CD4-positive, alpha-beta T cell (primary cell): Measurements from ENCODE around the gene RPL26. TPM values are rescaled to one million over a fixed set of nuclear protein-coding genes. Genes with fewer than 3 reads are reported as not detected.
A peak's percentile ranks its signal among the peaks of the same experiment; 100 is the strongest.

Experiments used
- ATAC-seq: fragments of 200-7000 bp; cut with Tn5 transposase; one replicate; pipeline ENCODE4 v1.10.0; 2022; ENCODE audit warnings: mild to moderate bottlenecking; ENCODE audit not compliant: poor library complexity
- CTCF ChIA-PET: fragments of 350-600 bp; sonication (Branson Sonifier 250); formaldehyde crosslinking; loops from one replicate; lab custom pipeline; 2021; ENCODE audit warnings: antibody characterized with exemption, inconsistent platforms; lab: Charles Lee
- POLR2A ChIA-PET: fragments of 350-600 bp; sonication (Branson Sonifier 250); formaldehyde crosslinking; loops from one replicate; lab custom pipeline; 2021; ENCODE audit warnings: antibody characterized with exemption, inconsistent platforms; lab: Charles Lee
- DNase-seq, 14 experiments: peaks; one replicate each; pipeline ENCODE4 v3.0.0-alpha.2; 2013 to 2020; ENCODE audit warnings: mixed read lengths in 2 of 14
- H3K27ac ChIP-seq, 2 donors: one replicate each; pipeline versions ENCODE4 v1.5.1 to v1.7.0; 2013; ENCODE audit warnings: low read length in 2 of 2, low read depth in 1 of 2, mild to moderate bottlenecking in 1 of 2
- H3K27me3 ChIP-seq, 2 experiments: 1 replicate in 1 of 2; 2 replicates in 1 of 2; pipeline versions ENCODE4 v1.6.1 to v1.7.0; 2013; ENCODE audit warnings: low read length in 2 of 2, control low read depth in 1 of 2, mild to moderate bottlenecking in 1 of 2, moderate library complexity in 1 of 2; ENCODE audit not compliant: insufficient read depth in 2 of 2, control insufficient read depth in 1 of 2
- H3K36me3 ChIP-seq: one replicate; pipeline ENCODE4 v1.6.1; 2013; ENCODE audit warnings: low read length, control low read depth; ENCODE audit not compliant: insufficient read depth
- H3K4me1 ChIP-seq: one replicate; pipeline ENCODE4 v1.6.1; 2013; ENCODE audit warnings: low read length, control low read depth; ENCODE audit not compliant: insufficient read depth
- H3K4me3 ChIP-seq: one replicate; pipeline ENCODE4 v1.5.1; 2013; ENCODE audit warnings: mild to moderate bottlenecking, low read length, moderate library complexity
- H3K9me3 ChIP-seq, 2 experiments: 1 replicate in 1 of 2; 2 replicates in 1 of 2; pipeline versions ENCODE4 v1.6.1 to v1.7.0; 2013; ENCODE audit warnings: low read length in 2 of 2, mild to moderate bottlenecking in 2 of 2, control low read depth in 1 of 2, moderate library complexity in 1 of 2; ENCODE audit not compliant: control insufficient read depth in 1 of 2, insufficient read depth in 1 of 2
- H3K27ac Mint-ChIP-seq: one replicate; pipeline ENCODE4 v1.8.0; 2020; ENCODE audit warnings: mixed read lengths
- H3K27me3 Mint-ChIP-seq: one replicate; pipeline ENCODE4 v1.8.0; 2021; ENCODE audit warnings: mixed read lengths
- H3K36me3 Mint-ChIP-seq: one replicate; pipeline ENCODE4 v1.8.0; 2021; ENCODE audit warnings: low read depth, mixed read lengths
- H3K4me1 Mint-ChIP-seq: one replicate; pipeline ENCODE4 v1.8.0; 2021; ENCODE audit warnings: low read depth, mixed read lengths
- H3K4me3 Mint-ChIP-seq: one replicate; pipeline ENCODE4 v1.8.0; 2020; ENCODE audit warnings: mild to moderate bottlenecking, mixed read lengths
- H3K9me3 Mint-ChIP-seq: one replicate; pipeline ENCODE4 v1.8.0; 2020; ENCODE audit warnings: mixed read lengths
- CTCF ChIP-seq: fragments of 200-600 bp; IDR thresholded peaks from one replicate; pipeline ENCODE4 v1.8.0; 2022; ENCODE audit warnings: antibody characterized with exemption, mild to moderate bottlenecking
- intact Hi-C, 2 experiments: fragments of 100-400 bp; cut with DNase I in 1 of 2; cut with micrococcal nuclease in 1 of 2; formaldehyde crosslinking; loops; one replicate each; pipeline versions ENCODE4 v1.15.1 to v1.9.0; 2023 to 2025; cut with DNase I, micrococcal nuclease
- total RNA-seq, 174 experiments: library from RNA in 2 of 174; stranded (reverse) in 2 of 174; gene quantifications; one replicate each; pipeline ENCODE4 v1.2.3 and lab custom pipeline; 2021 to 2026

Gene RPL26
- total RNA-seq, 2 experiments from 2014 or later, result 2,959 to 3,104 TPM

GRCh38 chr17:8419305-8419704 is 36.3 kb upstream of the RPL26 start:
- intact Hi-C loops, result loop anchor here in 1 of 2 experiments (10.0 kb wide), 1 partner anchor 475 kb away; no protein-coding TSS in a partner anchor
- H3K27me3 Mint-ChIP-seq, result peaks cover 44% of the 10 kb centered on the region

GRCh38 chr17:8418471-8418870 is 35.5 kb upstream of the RPL26 start:
- TF ChIP-seq CTCF, result no peak
- POLR2A ChIA-PET, result no interaction called here
- H3K4me1 Mint-ChIP-seq, result peaks cover 3% of the 10 kb centered on the region

More at GRCh38 chr17:8419305-8419704, 36.3 kb upstream of the RPL26 start:
- Mint-ChIP-seq H3K9me3 (no peaks in the 10 kb centered on the region), H3K4me3 (no peak overlapping the region), H3K27ac (no peak overlapping the region), H3K36me3 (no peaks in the 10 kb centered on the region), H3K4me1 (no peaks in the 10 kb centered on the region)
- no peak for TF ChIP-seq CTCF
- H3K4me1 ChIP-seq, result no peaks in the 10 kb centered on the region
- H3K4me3 ChIP-seq, result no peak overlapping the region
- H3K27me3 ChIP-seq, result peaks cover 9 to 10% of the 10 kb centered on the region in 2 experiments
- H3K9me3 ChIP-seq, result no peaks in the 10 kb centered on the region
- H3K36me3 ChIP-seq, result no peaks in the 10 kb centered on the region
- DNase-seq (no peak), ATAC-seq (no peak)
- POLR2A ChIA-PET, result no interaction called here
- no peak overlapping the region for H3K27ac ChIP-seq
- CTCF ChIA-PET, result no interaction called here

GRCh38 chr17:8417806-8418205 is 34.8 kb upstream of the RPL26 start:
- Histone ChIP-seq H3K4me1 (peaks cover 8% of the 10 kb centered on the region), H3K4me3 (no peak overlapping the region), H3K27me3 (peaks cover 9 to 10% of the 10 kb centered on the region in 2 experiments), H3K27ac (no peak overlapping the region), H3K9me3 (no peaks in the 10 kb centered on the region), H3K36me3 (no peaks in the 10 kb centered on the region)
- CTCF ChIA-PET, result no interaction called here
- POLR2A ChIA-PET, result no interaction called here
- no peak for TF ChIP-seq CTCF
- Mint-ChIP-seq H3K4me3 (no peak overlapping the region), H3K36me3 (no peaks in the 10 kb centered on the region), H3K4me1 (peaks cover 10% of the 10 kb centered on the region), H3K9me3 (no peaks in the 10 kb centered on the region), H3K27ac (no peak overlapping the region), H3K27me3 (peaks cover 38% of the 10 kb centered on the region)
- DNase-seq, result peak in 1 of 14 experiments; percentile 29
- ATAC-seq, result no peak
- intact Hi-C loops, result loop anchor here in 1 of 2 experiments (10.0 kb wide), 1 partner anchor 477 kb away; no protein-coding TSS in a partner anchor

More at GRCh38 chr17:8418471-8418870, 35.5 kb upstream of the RPL26 start:
- Histone ChIP-seq H3K4me3 (no peak overlapping the region), H3K36me3 (no peaks in the 10 kb centered on the region), H3K27ac (no peak overlapping the region), H3K27me3 (peaks cover 9 to 10% of the 10 kb centered on the region in 2 experiments), H3K4me1 (peaks cover 1% of the 10 kb centered on the region), H3K9me3 (no peaks in the 10 kb centered on the region)
- Mint-ChIP-seq H3K9me3 (no peaks in the 10 kb centered on the region), H3K27me3 (peaks cover 44% of the 10 kb centered on the region), H3K27ac (no peak overlapping the region), H3K4me3 (no peak overlapping the region), H3K36me3 (no peaks in the 10 kb centered on the region)
- ATAC-seq (no peak), DNase-seq (no peak)
- CTCF ChIA-PET, result no interaction called here
- intact Hi-C loops, result loop anchor here in 1 of 2 experiments (10.0 kb wide), 1 partner anchor 476 kb away; no protein-coding TSS in a partner anchor
